ENCODE results near the gene NPR3. TPM values are rescaled to one million over a fixed set of nuclear protein-coding genes. Genes with fewer than 3 reads are reported as not detected.

The NPR3 gene
- total and polyA plus RNA-seq, 2 donors (not counting 3 experiments of a cell fraction or from before 2014, with no cell fraction given): 0.01 to 0.53 TPM

DNA sequence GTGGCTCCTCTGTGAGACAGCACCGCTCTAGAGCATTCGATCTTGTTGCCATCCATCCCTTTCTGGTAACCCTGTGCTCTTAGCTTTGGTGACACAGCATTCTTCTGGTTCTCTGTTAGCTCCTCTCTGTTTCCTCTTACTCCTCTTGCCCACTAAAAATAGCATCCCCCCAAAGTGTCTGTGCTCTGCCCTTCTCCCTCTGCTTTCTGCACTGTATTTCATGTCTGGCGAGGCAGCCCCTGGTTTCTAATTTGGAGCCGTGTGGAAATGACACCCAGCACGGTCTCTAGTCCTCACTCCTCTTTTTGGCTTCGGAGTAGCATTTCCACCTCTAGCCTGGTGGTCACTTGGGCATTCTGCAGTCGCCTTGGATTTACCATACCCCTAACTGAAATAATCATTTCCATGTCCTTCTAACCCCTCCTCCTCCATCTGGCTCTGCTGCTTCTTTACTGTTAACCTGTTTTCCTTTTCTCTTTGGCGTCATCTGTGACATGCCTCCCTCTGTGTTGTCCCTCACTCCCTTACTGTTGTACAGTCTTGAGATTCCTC is 23.8 kb downstream of the NPR3 start:
- Histone ChIP-seq H3K4me2 (ENCODE audit: insufficient read depth, low read length) (no peak overlapping the region), H3K79me2 (ENCODE audit: control insufficient read depth, insufficient read depth, low read length) (no peaks in the 10 kb centered on the region), H3K9me1 (replicated peaks; ENCODE audit: control insufficient read depth, extremely low read depth, insufficient read depth, low read length) (no peaks in the 10 kb centered on the region), H3K4me3 (replicated peaks in 1 of 3; ENCODE audit: insufficient read depth in 1 of 3, low read depth in 1 of 3, low read length in 3 of 3) (no peak overlapping the region), H4K20me1 (replicated peaks; ENCODE audit: control insufficient read depth, extremely low read depth, insufficient read depth, low read length) (no peaks in the 10 kb centered on the region), H3K9me3 (replicated peaks; ENCODE audit: control insufficient read depth, insufficient read depth, low read length) (no peaks in the 10 kb centered on the region), H3K27me3 (ENCODE audit: control insufficient read depth in 2 of 2, insufficient read depth in 2 of 2, low read length in 2 of 2) (no peaks in the 10 kb centered on the region), H2AFZ (ENCODE audit: low read depth, low read length) (no peak overlapping the region), H3K4me1 (ENCODE audit: control insufficient read depth, extremely low read depth, insufficient read depth, low read length) (no peaks in the 10 kb centered on the region), H3K36me3 (ENCODE audit: control insufficient read depth in 2 of 2, extremely low read depth in 1 of 2, insufficient read depth in 2 of 2, low read length in 2 of 2) (no peaks in the 10 kb centered on the region), H3K27ac (ENCODE audit: insufficient read depth, low read depth, low read length) (no peak overlapping the region), H3K9ac (replicated peaks; ENCODE audit: extremely low read depth, insufficient read depth, low read length) (no peak overlapping the region)
- no peak for TF ChIP-seq FOS (IDR thresholded peaks at IDR 0.05; ENCODE audit: borderline replicate concordance, insufficient read depth, low read length)
- TF ChIP-seq, protein P1, sequence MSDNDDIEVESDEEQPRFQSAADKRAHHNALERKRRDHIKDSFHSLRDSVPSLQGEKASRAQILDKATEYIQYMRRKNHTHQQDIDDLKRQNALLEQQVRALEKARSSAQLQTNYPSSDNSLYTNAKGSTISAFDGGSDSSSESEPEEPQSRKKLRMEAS (IDR thresholded peaks at IDR 0.05; ENCODE audit: insufficient read depth, insufficient read length): no peak
- no peak for TF ChIP-seq CTCF (IDR thresholded peaks at IDR 0.05; ENCODE audit: extremely low read depth in 1 of 2, insufficient read depth in 1 of 2, low read depth in 1 of 2, low read length in 2 of 2)
- TF ChIP-seq JUN (IDR thresholded peaks at IDR 0.05; ENCODE audit: borderline replicate concordance, insufficient read depth, insufficient read length, low read depth): no peak
- no peak for TF ChIP-seq GATA2 (IDR thresholded peaks at IDR 0.05; ENCODE audit: insufficient read depth, insufficient read length, low read depth, low read length)
- TF ChIP-seq POLR2A (IDR thresholded peaks at IDR 0.05; ENCODE audit: low read depth, low read length): no peak
- TF ChIP-seq POLR2AphosphoS5 (IDR thresholded peaks at IDR 0.05; ENCODE audit: insufficient read depth, low read depth, low read length): no peak
- no peak for TF ChIP-seq EZH2 (IDR thresholded peaks at IDR 0.05; ENCODE audit: borderline replicate concordance, low read depth, low read length, severe bottlenecking)
- TF ChIP-seq MYC (IDR thresholded peaks at IDR 0.05; ENCODE audit: low read depth, low read length): no peak
- CTCF ChIA-PET: no interaction called here
- no TSS peak for BruUV-seq (replicated peaks)
- dilution Hi-C loops (cut with MboI; ENCODE audit: extremely low pct_ligation_motif_present, low sequenced_read_pairs) (no loop called here), intact Hi-C loops (cut with micrococcal nuclease) (no loop called here)
- no peak for DNase-seq (ENCODE audit: low read depth, low spot score)
- FAIRE-seq: no peak
- POLR2A ChIA-PET: no interaction called here

Measured in endothelial cell of umbilical vein (primary cell).